Measurements from ENCODE around the gene CFAP74.

Gene CFAP74

DNA sequence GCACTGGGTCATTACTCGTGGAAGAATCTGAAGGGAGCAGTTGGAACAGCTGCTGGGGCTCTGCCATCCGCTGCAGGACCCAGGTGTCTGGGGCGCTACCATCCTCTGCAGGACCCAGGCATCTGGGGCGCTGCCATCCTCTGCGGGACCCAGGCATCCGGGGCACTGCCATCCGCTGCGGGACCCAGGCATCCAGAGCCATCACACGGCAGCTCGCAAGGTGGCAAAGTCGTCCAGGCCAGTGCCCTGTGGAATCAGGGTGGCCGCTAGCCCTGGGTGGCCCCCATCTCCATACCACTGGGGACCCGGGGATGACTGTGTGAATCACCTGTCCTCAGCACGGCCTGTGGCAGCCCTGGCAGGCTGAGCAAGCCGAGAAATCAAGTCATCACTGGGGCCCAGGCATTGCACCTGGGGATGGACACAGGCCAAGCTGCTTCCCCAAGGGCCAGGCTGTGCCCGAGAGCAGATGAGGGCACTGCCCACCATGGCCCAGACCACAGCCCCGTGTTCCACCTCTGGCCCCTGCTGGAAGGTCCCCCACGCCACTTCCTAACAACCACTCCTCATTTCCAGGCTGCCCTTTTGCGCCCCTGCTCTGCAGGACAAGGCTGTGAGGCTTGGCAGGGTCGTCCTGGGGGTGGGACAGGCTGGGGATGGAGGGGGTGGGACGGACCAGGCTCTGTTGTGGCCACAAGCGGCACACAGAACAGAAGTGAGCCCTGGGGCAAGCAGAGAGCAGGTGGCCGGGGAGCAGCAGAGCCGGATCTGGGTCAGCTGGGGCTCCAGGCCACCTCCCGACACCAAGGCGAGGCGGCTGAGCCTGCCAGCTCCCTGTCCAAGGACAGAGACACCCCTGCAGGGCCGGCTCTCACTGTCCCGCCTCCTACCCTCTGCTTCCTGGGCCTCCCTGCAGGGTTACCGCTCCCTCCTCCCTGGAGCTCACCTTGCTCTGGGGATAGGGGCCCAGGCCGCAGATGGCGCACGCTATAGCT, 28.3 kb upstream of the CFAP74 start:
- H3K9ac ChIP-seq (ENCODE audit: low read depth, low read length, poor library complexity), result peak overlapping the region; percentile 60
- peak overlapping the region; percentile 81 for H2BK15ac ChIP-seq (ENCODE audit: low read length)
- H3K27me3 ChIP-seq (ENCODE audit: control insufficient read depth in 3 of 3, insufficient read depth in 3 of 3, low read depth in 1 of 3, low read length in 3 of 3), result peaks cover 0 to 61% (median 0%) of the 10 kb centered on the region in 3 experiments
- no CpG with 5 or more reads among the region's 33 CpGs for WGBS, 2 donors (ENCODE audit: extremely low coverage in 2 of 2, insufficient read length in 2 of 2, insufficient replicate concordance in 1 of 2)
- no peak for DNase-seq (ENCODE audit: low spot score)
- peaks cover 0 to 6% of the 10 kb centered on the region in 2 donors for H3K4me1 ChIP-seq (ENCODE audit: control insufficient read depth in 2 of 2, insufficient read depth in 1 of 2, low read depth in 1 of 2, low read length in 2 of 2)
- no peak overlapping the region for H3K27ac ChIP-seq (replicated peaks; ENCODE audit: low read length)
- H2BK5ac ChIP-seq (ENCODE audit: low read length), result peak overlapping the region; percentile 75
- peak overlapping the region; percentile 23 for H4K8ac ChIP-seq (ENCODE audit: low read depth, low read length)
- H3K36me3 ChIP-seq (replicated peaks in 1 of 2; ENCODE audit: control insufficient read depth in 2 of 2, insufficient read depth in 2 of 2, low read length in 2 of 2), result no peaks in the 10 kb centered on the region
- H3K4me2 ChIP-seq (ENCODE audit: insufficient read depth, low read length, poor library complexity, severe bottlenecking), result no peak overlapping the region
- no peak overlapping the region for H2AK5ac ChIP-seq (ENCODE audit: low read depth, low read length)
- no peak overlapping the region for H2AFZ ChIP-seq (ENCODE audit: low read length)
- peak overlapping the region; percentile 82 for H3K14ac ChIP-seq (ENCODE audit: low read length)
- H2BK12ac ChIP-seq (ENCODE audit: low read length), result peak overlapping the region; percentile 22
- no peak overlapping the region for H3K4ac ChIP-seq (ENCODE audit: low read length)
- H3K9me3 ChIP-seq (replicated peaks in 1 of 2; ENCODE audit: control insufficient read depth in 2 of 2, insufficient read depth in 1 of 2, low read depth in 1 of 2, low read length in 2 of 2), result no peaks in the 10 kb centered on the region
- H3K79me1 ChIP-seq (ENCODE audit: low read depth, low read length), result no peaks in the 10 kb centered on the region
- H4K91ac ChIP-seq (ENCODE audit: low read depth, low read length, poor library complexity), result no peak overlapping the region
- H3K18ac ChIP-seq (ENCODE audit: low read length), result peak overlapping the region; percentile 57
- H3K4me3 ChIP-seq (ENCODE audit: low read length in 2 of 2), result no peak overlapping the region
- no peak overlapping the region for H2BK120ac ChIP-seq (ENCODE audit: low read depth, low read length)
- H3K23ac ChIP-seq (ENCODE audit: low read depth, low read length, poor library complexity), result peak overlapping the region; percentile 57

DNA sequence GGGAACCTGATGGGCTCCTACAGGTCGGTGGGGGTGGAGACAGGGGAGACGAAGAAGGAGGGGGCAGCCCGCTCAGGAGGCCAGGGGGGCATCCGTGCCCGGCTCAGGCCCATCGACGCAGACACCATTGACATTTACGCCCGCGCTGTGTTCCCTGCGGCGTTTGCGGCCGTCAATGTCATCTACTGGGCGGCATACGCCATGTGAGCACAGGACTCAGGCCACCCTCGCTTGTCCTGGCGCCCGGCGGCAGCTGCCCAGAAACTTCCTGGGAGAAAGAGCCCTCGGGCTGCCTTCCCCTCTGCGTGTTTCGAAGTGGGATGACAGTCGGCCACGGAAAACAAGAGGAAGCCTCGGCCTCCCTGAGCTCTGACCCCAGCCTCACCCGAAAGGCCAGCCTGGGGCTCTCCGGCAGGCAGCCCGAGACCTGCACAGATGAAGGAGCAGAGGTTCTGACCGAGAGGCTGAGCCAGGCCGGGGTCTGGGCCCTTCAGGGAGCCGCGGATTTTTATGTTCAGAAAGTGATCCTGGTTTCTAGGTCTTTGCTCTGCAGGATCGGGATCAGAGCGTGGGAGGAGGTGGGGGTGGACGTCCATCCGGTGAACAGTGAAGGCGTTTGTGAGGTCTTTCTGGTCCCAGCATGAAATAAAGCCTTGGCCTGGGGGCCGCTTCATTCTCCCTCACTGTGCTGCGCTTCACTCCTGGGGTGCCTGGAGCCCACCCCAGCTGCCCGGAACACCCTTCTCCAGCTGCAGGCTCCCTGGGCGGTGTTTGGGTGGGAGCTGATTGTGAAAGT, 26.7 kb upstream of the CFAP74 start:
- Histone ChIP-seq H3K4me3 (ENCODE audit: low read length in 2 of 2) (no peak overlapping the region), H3K4ac (ENCODE audit: low read length) (no peak overlapping the region), H3K18ac (ENCODE audit: low read length) (peak overlapping the region; percentile 28), H3K14ac (ENCODE audit: low read length) (no peak overlapping the region), H3K23ac (ENCODE audit: low read depth, low read length, poor library complexity) (peak overlapping the region; percentile 43), H3K27me3 (ENCODE audit: control insufficient read depth in 3 of 3, insufficient read depth in 3 of 3, low read depth in 1 of 3, low read length in 3 of 3) (peaks cover 0 to 64% (median 0%) of the 10 kb centered on the region in 3 experiments), H3K27ac (replicated peaks; ENCODE audit: low read length) (no peak overlapping the region), H2BK15ac (ENCODE audit: low read length) (no peak overlapping the region), H3K9ac (ENCODE audit: low read depth, low read length, poor library complexity) (peak overlapping the region; percentile 30), H3K4me1 (ENCODE audit: control insufficient read depth in 2 of 2, insufficient read depth in 1 of 2, low read depth in 1 of 2, low read length in 2 of 2) (peaks cover 0 to 6% of the 10 kb centered on the region in 2 donors), H3K4me2 (ENCODE audit: insufficient read depth, low read length, poor library complexity, severe bottlenecking) (no peak overlapping the region), H4K8ac (ENCODE audit: low read depth, low read length) (no peak overlapping the region), H2AK5ac (ENCODE audit: low read depth, low read length) (peak overlapping the region; percentile 75), H2BK5ac (ENCODE audit: low read length) (peak overlapping the region; percentile 24), H3K79me1 (ENCODE audit: low read depth, low read length) (no peaks in the 10 kb centered on the region), H3K36me3 (replicated peaks in 1 of 2; ENCODE audit: control insufficient read depth in 2 of 2, insufficient read depth in 2 of 2, low read length in 2 of 2) (no peaks in the 10 kb centered on the region), H2BK12ac (ENCODE audit: low read length) (no peak overlapping the region), H2AFZ (ENCODE audit: low read length) (no peak overlapping the region), H4K91ac (ENCODE audit: low read depth, low read length, poor library complexity) (no peak overlapping the region), H2BK120ac (ENCODE audit: low read depth, low read length) (no peak overlapping the region), H3K9me3 (replicated peaks in 1 of 2; ENCODE audit: control insufficient read depth in 2 of 2, insufficient read depth in 1 of 2, low read depth in 1 of 2, low read length in 2 of 2) (no peaks in the 10 kb centered on the region)
- no peak for DNase-seq (ENCODE audit: low spot score)
- no CpG with 5 or more reads among the region's 42 CpGs for WGBS, 2 donors (ENCODE audit: extremely low coverage in 2 of 2, insufficient read length in 2 of 2, insufficient replicate concordance in 1 of 2)

DNA sequence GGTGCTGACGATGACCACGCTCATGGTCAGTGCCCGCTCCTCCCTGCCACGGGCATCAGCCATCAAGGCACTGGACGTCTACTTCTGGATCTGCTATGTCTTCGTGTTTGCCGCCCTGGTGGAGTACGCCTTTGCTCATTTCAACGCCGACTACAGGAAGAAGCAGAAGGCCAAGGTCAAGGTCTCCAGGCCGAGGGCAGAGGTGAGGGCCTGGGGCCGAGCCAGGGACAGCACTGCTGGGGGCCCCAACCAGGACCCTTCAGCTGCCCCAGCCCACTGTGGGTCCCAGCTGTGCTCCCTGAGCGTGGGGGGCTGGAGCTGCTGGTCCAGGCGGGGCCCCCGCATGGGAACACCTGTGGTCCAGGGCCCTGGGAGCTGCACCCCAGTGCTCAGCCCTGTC, 26.0 kb upstream of the CFAP74 start:
- Histone ChIP-seq H3K36me3 (replicated peaks in 1 of 2; ENCODE audit: control insufficient read depth in 2 of 2, insufficient read depth in 2 of 2, low read length in 2 of 2) (no peaks in the 10 kb centered on the region), H2AFZ (ENCODE audit: low read length) (no peak overlapping the region), H2BK5ac (ENCODE audit: low read length) (no peak overlapping the region), H3K4ac (ENCODE audit: low read length) (no peak overlapping the region), H2BK120ac (ENCODE audit: low read depth, low read length) (no peak overlapping the region), H3K18ac (ENCODE audit: low read length) (no peak overlapping the region), H3K4me1 (ENCODE audit: control insufficient read depth in 2 of 2, insufficient read depth in 1 of 2, low read depth in 1 of 2, low read length in 2 of 2) (peaks cover 0 to 6% of the 10 kb centered on the region in 2 donors), H3K4me3 (ENCODE audit: low read length in 2 of 2) (no peak overlapping the region), H3K27ac (replicated peaks; ENCODE audit: low read length) (no peak overlapping the region), H3K9me3 (replicated peaks in 1 of 2; ENCODE audit: control insufficient read depth in 2 of 2, insufficient read depth in 1 of 2, low read depth in 1 of 2, low read length in 2 of 2) (no peaks in the 10 kb centered on the region), H3K9ac (ENCODE audit: low read depth, low read length, poor library complexity) (peak overlapping the region; percentile 60), H4K8ac (ENCODE audit: low read depth, low read length) (no peak overlapping the region), H2BK12ac (ENCODE audit: low read length) (no peak overlapping the region), H3K14ac (ENCODE audit: low read length) (no peak overlapping the region), H3K4me2 (ENCODE audit: insufficient read depth, low read length, poor library complexity, severe bottlenecking) (no peak overlapping the region), H4K91ac (ENCODE audit: low read depth, low read length, poor library complexity) (no peak overlapping the region), H3K23ac (ENCODE audit: low read depth, low read length, poor library complexity) (peak overlapping the region; percentile 96), H2BK15ac (ENCODE audit: low read length) (no peak overlapping the region), H3K79me1 (ENCODE audit: low read depth, low read length) (no peaks in the 10 kb centered on the region), H3K27me3 (ENCODE audit: control insufficient read depth in 3 of 3, insufficient read depth in 3 of 3, low read depth in 1 of 3, low read length in 3 of 3) (peaks cover 0 to 70% (median 0%) of the 10 kb centered on the region in 3 experiments), H2AK5ac (ENCODE audit: low read depth, low read length) (peak overlapping the region; percentile 81)
- no peak for DNase-seq (ENCODE audit: low spot score)
- WGBS, 2 donors (ENCODE audit: extremely low coverage in 2 of 2, insufficient read length in 2 of 2, insufficient replicate concordance in 1 of 2), result no CpG with 5 or more reads among the region's 15 CpGs

Data from neuronal stem cell (in vitro differentiated cells).